OCI-LY1 (cell line): Measurements from ENCODE around the gene CCDC116.

Experiments
- CTCF ChIP-seq: fragments of 200-600 bp; sonication (generic), shearing (Covaris generic); IDR thresholded peaks from 2 replicates; pipeline ENCODE4 v1.5.1; 2017; ENCODE audit warnings: mild to moderate bottlenecking, antibody characterized with exemption, low read length, moderate library complexity, mixed read lengths
- EZH2 ChIP-seq: fragments of 200-600 bp; sonication (generic), shearing (Covaris generic); IDR thresholded peaks from 2 replicates; pipeline ENCODE4 v1.8.0; 2017; ENCODE audit warnings: borderline replicate concordance, mixed run types, mild to moderate bottlenecking, antibody characterized with exemption, low read length, moderate library complexity, mixed read lengths

DNA sequence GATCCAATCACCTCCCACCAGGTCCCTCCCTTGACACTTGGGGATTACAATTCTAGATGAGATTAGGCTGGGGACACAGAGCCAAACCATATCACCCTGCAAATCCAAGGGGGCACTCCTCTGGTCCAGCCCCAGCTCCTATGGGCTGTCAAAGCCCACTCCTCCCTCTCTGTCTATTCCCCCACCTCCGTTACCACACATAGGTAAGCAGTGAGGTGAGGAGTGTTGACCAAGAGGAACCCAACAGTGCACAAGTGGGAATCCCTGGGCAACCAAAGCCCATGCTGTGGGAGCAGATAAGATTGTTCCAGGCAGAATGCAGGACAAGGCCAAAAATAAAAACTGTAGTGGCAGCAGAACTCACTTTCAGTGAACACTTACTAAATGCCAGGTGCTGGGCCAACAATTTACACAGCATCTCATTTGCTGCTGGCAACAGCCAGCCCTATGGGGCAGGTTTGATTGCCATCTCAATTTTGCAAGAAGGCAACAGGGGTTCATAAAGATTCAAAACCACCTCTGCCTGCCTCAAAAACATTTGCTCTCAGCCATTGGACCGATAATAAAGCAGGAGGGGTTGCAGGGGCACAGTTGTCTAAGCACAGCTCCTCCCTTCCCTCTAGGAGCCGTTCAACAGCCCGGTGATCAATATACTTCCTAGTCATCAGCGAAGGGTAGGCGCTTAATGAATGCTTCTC lies 18.4 kb downstream of the CCDC116 start:
- TF ChIP-seq CTCF (no peak), EZH2 (no peak)
